SK-N-SH (cell line): ENCODE measurements around the gene GEMIN7. TPM values are rescaled to one million over a fixed set of nuclear protein-coding genes. Genes with fewer than 3 reads are reported as not detected.
A peak's percentile ranks its signal among the peaks of the same experiment; 100 is the strongest.

Source experiments
- CTCF ChIA-PET: fragments of 300-600, 350-600 bp; formaldehyde crosslinking; extraction: SDS; loops from one replicate; lab custom pipeline; 2021; lab: Yijun Ruan, JAX
- POLR2A ChIA-PET: fragments of 350-600 bp; sonication (Branson Sonifier 250); formaldehyde crosslinking; extraction: SDS; loops from one replicate; lab custom pipeline; 2020; ENCODE audit warnings: antibody characterized with exemption, inconsistent platforms; lab: Yijun Ruan, JAX
- DNase-seq: peaks from one replicate; pipeline ENCODE4 v3.0.0; 2012
- H2AFZ ChIP-seq: fragments of 200-600 bp; sonication (generic); 2 replicates; pipeline ENCODE4 v1.8.1; 2016; ENCODE audit warnings: antibody characterized with exemption, mild to moderate bottlenecking, low read depth
- H3F3A ChIP-seq: fragments of 200-600 bp; sonication (generic); replicated peaks from 2 replicates; pipeline ENCODE3; 2016; ENCODE audit warnings: antibody characterized with exemption, mild to moderate bottlenecking; ENCODE audit not compliant: insufficient read depth
- H3K27ac ChIP-seq, 2 experiments: fragments of 200-500 bp in 1 of 2; fragments of 200-600 bp in 1 of 2; sonication (Bioruptor generic) in 1 of 2; sonication (generic), shearing (Covaris generic) in 1 of 2; 2 replicates each; pipeline versions ENCODE4 v1.5.1 to v1.6.1; 2014 to 2016; ENCODE audit warnings: low read depth in 2 of 2, inconsistent platforms in 1 of 2, low read length in 1 of 2, mild to moderate bottlenecking in 1 of 2, mixed read lengths in 1 of 2
- H3K27me3 ChIP-seq: fragments of 200-600 bp; sonication (generic), shearing (Covaris generic); 2 replicates; pipeline ENCODE4 v1.6.1; 2016; ENCODE audit warnings: mixed run types; ENCODE audit not compliant: insufficient read depth
- H3K36me3 ChIP-seq, 2 experiments: fragments of 200-500 bp in 1 of 2; fragments of 200-600 bp in 1 of 2; sonication (Bioruptor generic) in 1 of 2; sonication (generic) in 1 of 2; replicated peaks in 1 of 2; 2 replicates each; pipeline versions ENCODE3 to v1.5.1; 2014 to 2016; ENCODE audit warnings: low read length in 1 of 2, mild to moderate bottlenecking in 1 of 2; ENCODE audit not compliant: insufficient read depth in 2 of 2, control insufficient read depth in 1 of 2
- H3K4me1 ChIP-seq, 2 experiments: fragments of 200-500 bp in 1 of 2; fragments of 200-600 bp in 1 of 2; sonication (Bioruptor generic) in 1 of 2; sonication (generic), shearing (Covaris generic) in 1 of 2; 2 replicates each; pipeline versions ENCODE4 v1.5.1 to v1.6.1; 2014 to 2016; ENCODE audit warnings: low read depth in 1 of 2, low read length in 1 of 2, mixed run types in 1 of 2; ENCODE audit not compliant: insufficient read depth in 2 of 2, control insufficient read depth in 1 of 2
- H3K4me2 ChIP-seq: fragments of 200-600 bp; sonication (generic), shearing (Covaris generic); 2 replicates; pipeline ENCODE4 v1.6.1; 2017; ENCODE audit warnings: mixed run types
- H3K4me3 ChIP-seq, 2 experiments: fragments of 200-500 bp in 1 of 2; fragments of 200-600 bp in 1 of 2; sonication (Bioruptor generic) in 1 of 2; sonication (generic), shearing (Covaris generic) in 1 of 2; 2 replicates each; pipeline versions ENCODE4 v1.5.1 to v1.8.1; 2014 to 2016; ENCODE audit warnings: low read depth in 2 of 2, inconsistent platforms in 1 of 2, low read length in 1 of 2, mild to moderate bottlenecking in 1 of 2, mixed read lengths in 1 of 2, moderate library complexity in 1 of 2
- H3K79me2 ChIP-seq: fragments of 200-600 bp; sonication (generic); 2 replicates; pipeline ENCODE4 v1.8.1; 2017; ENCODE audit warnings: mild to moderate bottlenecking; ENCODE audit not compliant: insufficient read depth
- H3K9ac ChIP-seq: fragments of 200-600 bp; sonication (generic); 2 replicates; pipeline ENCODE4 v1.6.1; 2017; ENCODE audit warnings: mixed run types
- H3K9me2 ChIP-seq: fragments of 200-600 bp; sonication (generic); 2 replicates; pipeline ENCODE4 v1.6.1; 2017; ENCODE audit warnings: mixed run types
- H3K9me3 ChIP-seq: fragments of 200-600 bp; sonication (generic); 2 replicates; pipeline ENCODE4 v1.6.1; 2017; ENCODE audit warnings: mixed run types, mild to moderate bottlenecking, moderate library complexity
- H4K20me1 ChIP-seq: fragments of 200-600 bp; sonication (generic); 2 replicates; pipeline ENCODE4 v1.6.1; 2017; ENCODE audit warnings: mild to moderate bottlenecking, mixed run types; ENCODE audit not compliant: insufficient read depth
- RAD21 ChIP-seq: IDR thresholded peaks from 2 replicates; pipeline ENCODE4 v1.6.1; 2012; ENCODE audit warnings: mild to moderate bottlenecking, low read length
- RXRA ChIP-seq: IDR thresholded peaks from 2 replicates; pipeline ENCODE4 v1.4.0; 2012; ENCODE audit warnings: low read depth, mild to moderate bottlenecking, borderline replicate concordance
- SMC3 ChIP-seq: IDR thresholded peaks from 2 replicates; pipeline ENCODE4 v1.6.1; 2012; ENCODE audit warnings: low read depth, low read length, improper control_type of control experiment
- TAF1 ChIP-seq: IDR thresholded peaks from 2 replicates; pipeline ENCODE4 v1.6.1; 2012; ENCODE audit warnings: low read depth, mild to moderate bottlenecking, low read length, moderate library complexity, borderline replicate concordance
- WGBS: methylation state at CpG from one replicate; pipeline ENCODE4 v1.1.6; 2017; ENCODE audit warnings: low lambda C conversion rate; 5-methylcytosine and 5-hydroxymethylcytosine counted together
- polyA plus RNA-seq, 3 experiments: library from polyadenylated mRNA; depleted of rRNA; stranded (reverse); fragments of >200 nt; gene quantifications; 2 replicates each; pipeline ENCODE4 v1.2.3, GENCODE V29; 2012
- TF ChIP-seq, protein P1 (sequence below): IDR thresholded peaks from 2 replicates; pipeline ENCODE4 v1.6.1; 2012; ENCODE audit warnings: mild to moderate bottlenecking, low read depth, low read length, moderate library complexity
- TF ChIP-seq, protein P2 (sequence below): fragments of 150-350 bp; IDR thresholded peaks from 2 replicates; pipeline ENCODE4 v1.6.1; 2017; ENCODE audit warnings: antibody characterized with exemption, low read length, low read depth, borderline replicate concordance
- TF ChIP-seq, protein P3 (sequence below): IDR thresholded peaks from 2 replicates; pipeline ENCODE4 v1.4.0; 2012; ENCODE audit warnings: low read depth
- TF ChIP-seq, protein P4 (sequence below): fragments of 200-600 bp; sonication (generic); IDR thresholded peaks from 2 replicates; pipeline ENCODE4 v1.6.1; 2017; ENCODE audit warnings: antibody characterized with exemption, mild to moderate bottlenecking, moderate library complexity

GEMIN7 gene
- polyA plus RNA-seq, 1 of the 3 experiments (the other 2 are of a cell fraction), result 28.7 TPM

DNA sequence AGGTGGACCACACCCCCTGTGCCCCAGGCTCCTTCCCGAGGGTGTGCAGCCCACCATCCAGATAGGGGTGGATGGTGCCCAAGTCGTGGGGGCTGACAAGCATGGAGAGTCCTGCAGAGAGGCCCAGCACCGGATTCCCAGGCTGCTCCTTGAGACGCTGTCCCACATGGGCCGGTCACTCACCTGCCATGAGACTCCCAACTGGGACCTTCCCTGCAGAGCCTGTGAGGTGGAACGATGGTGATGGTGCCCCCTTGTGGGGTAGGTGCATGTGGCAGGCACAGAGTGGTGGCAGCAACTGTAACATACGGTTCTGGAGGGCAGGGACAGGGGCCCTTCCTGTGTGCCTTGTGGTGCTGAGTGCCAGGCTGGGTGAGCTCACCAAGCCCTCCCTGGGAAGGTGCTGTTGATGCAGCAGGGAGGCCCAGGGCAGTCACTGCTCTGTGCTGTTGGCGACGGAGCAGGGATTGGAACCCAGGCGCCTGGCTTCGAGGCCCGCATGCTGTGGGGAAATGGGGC, 47.0 kb downstream of the GEMIN7 start:
- peaks cover 86% of the 10 kb centered on the region for H4K20me1 ChIP-seq
- POLR2A ChIA-PET, result no interaction called here
- CTCF ChIA-PET, result interaction anchor here (0.6 to 2.7 kb wide), 15 partner anchors 10 to 174 kb away, joined by 3 to 24 read pairs (median 3); partner anchors contain the start of gene PPP1R37
- H3K4me3 ChIP-seq, result no peak overlapping the region
- peaks cover 63% of the 10 kb centered on the region for H3K79me2 ChIP-seq
- no peak overlapping the region for H3K4me2 ChIP-seq
- H3K9ac ChIP-seq, result no peak overlapping the region
- H3K27ac ChIP-seq, result no peak overlapping the region; a peak in 1 of 4 replicates
- no peaks in the 10 kb centered on the region for H3K27me3 ChIP-seq
- WGBS, result 85% methylated on average over 8 of the region's 12 CpGs
- no peaks in the 10 kb centered on the region for H3F3A ChIP-seq
- no peaks in the 10 kb centered on the region for H3K9me2 ChIP-seq
- peak; percentile 68 for DNase-seq
- no peak overlapping the region for H2AFZ ChIP-seq
- H3K4me1 ChIP-seq, result peaks cover 0 to 23% of the 10 kb centered on the region in 2 experiments; a peak in 1 of 4 replicates
- TF ChIP-seq, protein P1, sequence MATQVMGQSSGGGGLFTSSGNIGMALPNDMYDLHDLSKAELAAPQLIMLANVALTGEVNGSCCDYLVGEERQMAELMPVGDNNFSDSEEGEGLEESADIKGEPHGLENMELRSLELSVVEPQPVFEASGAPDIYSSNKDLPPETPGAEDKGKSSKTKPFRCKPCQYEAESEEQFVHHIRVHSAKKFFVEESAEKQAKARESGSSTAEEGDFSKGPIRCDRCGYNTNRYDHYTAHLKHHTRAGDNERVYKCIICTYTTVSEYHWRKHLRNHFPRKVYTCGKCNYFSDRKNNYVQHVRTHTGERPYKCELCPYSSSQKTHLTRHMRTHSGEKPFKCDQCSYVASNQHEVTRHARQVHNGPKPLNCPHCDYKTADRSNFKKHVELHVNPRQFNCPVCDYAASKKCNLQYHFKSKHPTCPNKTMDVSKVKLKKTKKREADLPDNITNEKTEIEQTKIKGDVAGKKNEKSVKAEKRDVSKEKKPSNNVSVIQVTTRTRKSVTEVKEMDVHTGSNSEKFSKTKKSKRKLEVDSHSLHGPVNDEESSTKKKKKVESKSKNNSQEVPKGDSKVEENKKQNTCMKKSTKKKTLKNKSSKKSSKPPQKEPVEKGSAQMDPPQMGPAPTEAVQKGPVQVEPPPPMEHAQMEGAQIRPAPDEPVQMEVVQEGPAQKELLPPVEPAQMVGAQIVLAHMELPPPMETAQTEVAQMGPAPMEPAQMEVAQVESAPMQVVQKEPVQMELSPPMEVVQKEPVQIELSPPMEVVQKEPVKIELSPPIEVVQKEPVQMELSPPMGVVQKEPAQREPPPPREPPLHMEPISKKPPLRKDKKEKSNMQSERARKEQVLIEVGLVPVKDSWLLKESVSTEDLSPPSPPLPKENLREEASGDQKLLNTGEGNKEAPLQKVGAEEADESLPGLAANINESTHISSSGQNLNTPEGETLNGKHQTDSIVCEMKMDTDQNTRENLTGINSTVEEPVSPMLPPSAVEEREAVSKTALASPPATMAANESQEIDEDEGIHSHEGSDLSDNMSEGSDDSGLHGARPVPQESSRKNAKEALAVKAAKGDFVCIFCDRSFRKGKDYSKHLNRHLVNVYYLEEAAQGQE, result no peak
- TF ChIP-seq, protein P2, sequence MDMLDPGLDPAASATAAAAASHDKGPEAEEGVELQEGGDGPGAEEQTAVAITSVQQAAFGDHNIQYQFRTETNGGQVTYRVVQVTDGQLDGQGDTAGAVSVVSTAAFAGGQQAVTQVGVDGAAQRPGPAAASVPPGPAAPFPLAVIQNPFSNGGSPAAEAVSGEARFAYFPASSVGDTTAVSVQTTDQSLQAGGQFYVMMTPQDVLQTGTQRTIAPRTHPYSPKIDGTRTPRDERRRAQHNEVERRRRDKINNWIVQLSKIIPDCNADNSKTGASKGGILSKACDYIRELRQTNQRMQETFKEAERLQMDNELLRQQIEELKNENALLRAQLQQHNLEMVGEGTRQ, result no peak
- TF ChIP-seq SMC3, result peak; percentile 52
- peak; percentile 55 for TF ChIP-seq RAD21
- TF ChIP-seq TAF1, result no peak
- TF ChIP-seq, protein P3, sequence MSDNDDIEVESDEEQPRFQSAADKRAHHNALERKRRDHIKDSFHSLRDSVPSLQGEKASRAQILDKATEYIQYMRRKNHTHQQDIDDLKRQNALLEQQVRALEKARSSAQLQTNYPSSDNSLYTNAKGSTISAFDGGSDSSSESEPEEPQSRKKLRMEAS, result 0 out of 2 replicates have a peak, but pooled peaks have one; percentile 33
- TF ChIP-seq, protein P4, sequence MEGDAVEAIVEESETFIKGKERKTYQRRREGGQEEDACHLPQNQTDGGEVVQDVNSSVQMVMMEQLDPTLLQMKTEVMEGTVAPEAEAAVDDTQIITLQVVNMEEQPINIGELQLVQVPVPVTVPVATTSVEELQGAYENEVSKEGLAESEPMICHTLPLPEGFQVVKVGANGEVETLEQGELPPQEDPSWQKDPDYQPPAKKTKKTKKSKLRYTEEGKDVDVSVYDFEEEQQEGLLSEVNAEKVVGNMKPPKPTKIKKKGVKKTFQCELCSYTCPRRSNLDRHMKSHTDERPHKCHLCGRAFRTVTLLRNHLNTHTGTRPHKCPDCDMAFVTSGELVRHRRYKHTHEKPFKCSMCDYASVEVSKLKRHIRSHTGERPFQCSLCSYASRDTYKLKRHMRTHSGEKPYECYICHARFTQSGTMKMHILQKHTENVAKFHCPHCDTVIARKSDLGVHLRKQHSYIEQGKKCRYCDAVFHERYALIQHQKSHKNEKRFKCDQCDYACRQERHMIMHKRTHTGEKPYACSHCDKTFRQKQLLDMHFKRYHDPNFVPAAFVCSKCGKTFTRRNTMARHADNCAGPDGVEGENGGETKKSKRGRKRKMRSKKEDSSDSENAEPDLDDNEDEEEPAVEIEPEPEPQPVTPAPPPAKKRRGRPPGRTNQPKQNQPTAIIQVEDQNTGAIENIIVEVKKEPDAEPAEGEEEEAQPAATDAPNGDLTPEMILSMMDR, result peak; percentile 74
- H3K36me3 ChIP-seq, result no peaks in the 10 kb centered on the region
- no peaks in the 10 kb centered on the region for H3K9me3 ChIP-seq

DNA sequence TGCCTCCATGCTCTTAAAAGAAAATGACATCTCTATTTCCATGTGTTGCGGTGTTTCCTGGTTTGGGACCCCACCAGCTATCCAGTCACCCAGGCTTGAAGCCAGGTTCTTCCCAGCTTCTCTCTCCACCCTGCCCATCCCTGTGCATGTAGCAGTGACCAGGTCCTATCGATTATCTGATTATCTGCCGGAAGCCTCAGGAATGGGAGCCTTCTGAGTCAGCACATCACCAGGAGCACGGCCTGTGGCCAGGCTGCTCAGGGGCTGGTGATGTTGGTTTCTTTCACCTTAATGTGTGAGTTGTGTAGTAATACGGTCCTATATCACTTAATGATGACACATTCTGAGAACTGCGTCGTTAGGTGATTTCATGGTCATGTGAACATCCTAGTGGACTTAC, 47.6 kb downstream of the GEMIN7 start:
- Histone ChIP-seq H3K9ac (no peak overlapping the region), H3K4me3 (no peak overlapping the region), H3K9me3 (no peaks in the 10 kb centered on the region), H3K36me3 (no peaks in the 10 kb centered on the region), H3F3A (no peaks in the 10 kb centered on the region), H3K27ac (no peak overlapping the region), H3K9me2 (no peaks in the 10 kb centered on the region), H3K4me2 (no peak overlapping the region), H3K79me2 (peaks cover 59% of the 10 kb centered on the region), H4K20me1 (peaks cover 85% of the 10 kb centered on the region), H2AFZ (no peak overlapping the region)
- ChIA-PET POLR2A (no interaction called here), CTCF (interaction anchor here (0.7 to 2.7 kb wide), 10 partner anchors 10 to 99 kb away, joined by 3 to 24 read pairs (median 3); partner anchors contain the start of gene PPP1R37)
- WGBS, result 87% methylated on average over 7 of the region's 7 CpGs
- no peak for DNase-seq
- TF ChIP-seq RXRA, result no peak
- TF ChIP-seq RAD21, result no peak
- TF ChIP-seq, all 33 proteins: peak for 0
- no peaks in the 10 kb centered on the region for H3K27me3 ChIP-seq
- peaks cover 0 to 21% of the 10 kb centered on the region in 2 experiments; a peak in 1 of 4 replicates for H3K4me1 ChIP-seq
